ENCODE results near the gene SH3D19.

Gene SH3D19

GRCh38 chr4:151316645-151317044 lies 8.8 kb downstream of the SH3D19 start:
- H4K8ac ChIP-seq (ENCODE audit: low read depth, low read length): no peak overlapping the region
- no peaks in the 10 kb centered on the region for H3K36me3 ChIP-seq (ENCODE audit: control insufficient read depth in 1 of 2, insufficient read depth in 2 of 2, low read length in 2 of 2)
- H2BK12ac ChIP-seq (ENCODE audit: low read length): no peak overlapping the region
- H3K9me3 ChIP-seq (ENCODE audit: insufficient read depth, low read depth, low read length): no peaks in the 10 kb centered on the region
- H3K4me3 ChIP-seq (ENCODE audit: low read depth, low read length): no peak overlapping the region
- no peak overlapping the region for H2BK120ac ChIP-seq (ENCODE audit: insufficient read depth, low read length, poor library complexity)
- H3K4me2 ChIP-seq (ENCODE audit: low read length): no peak overlapping the region
- no peak overlapping the region for H3K9ac ChIP-seq (ENCODE audit: low read length)
- no peak overlapping the region for H3K23ac ChIP-seq (ENCODE audit: low read length)
- no peak overlapping the region for H3K14ac ChIP-seq (ENCODE audit: low read length)
- H3K79me2 ChIP-seq (ENCODE audit: control insufficient read depth, insufficient read depth, low read length, poor library complexity): no peaks in the 10 kb centered on the region
- DNase-seq: no peak
- WGBS (ENCODE audit: extremely low coverage, insufficient coverage, insufficient read length): no CpG with 5 or more reads among the region's 2 CpGs
- no peak overlapping the region for H3K18ac ChIP-seq (ENCODE audit: low read length)
- H3K27me3 ChIP-seq (ENCODE audit: insufficient read depth, low read length): no peaks in the 10 kb centered on the region
- H4K91ac ChIP-seq (ENCODE audit: low read depth, low read length): no peak overlapping the region
- no peak overlapping the region for H4K12ac ChIP-seq (ENCODE audit: low read depth, low read length)
- H2AFZ ChIP-seq (ENCODE audit: insufficient read depth, low read length, poor library complexity): no peak overlapping the region
- H3K4ac ChIP-seq (ENCODE audit: low read depth, low read length): peak overlapping the region; percentile 44
- H3K79me1 ChIP-seq (ENCODE audit: low read length): peaks cover 2% of the 10 kb centered on the region
- no peak overlapping the region for H3K27ac ChIP-seq (ENCODE audit: low read depth, low read length)
- H3K4me1 ChIP-seq (ENCODE audit: control insufficient read depth in 1 of 2, insufficient read depth in 2 of 2, low read length in 2 of 2): peaks cover 0 to 14% of the 10 kb centered on the region in 2 experiments
- no peak overlapping the region for H2AK5ac ChIP-seq (ENCODE audit: low read length)
- no peak overlapping the region for H2BK5ac ChIP-seq (ENCODE audit: low read depth, low read length, poor library complexity)

- no peak overlapping the region for H4K91ac ChIP-seq (ENCODE audit: low read depth, low read length)
Measured at GRCh38 chr4:151315212-151315886, 10.1 kb downstream of the SH3D19 start.

GRCh38 chr4:151314479-151314878 lies 10.9 kb downstream of the SH3D19 start:
- no peaks in the 10 kb centered on the region for H3K9me3 ChIP-seq (ENCODE audit: insufficient read depth, low read depth, low read length)
- no peak overlapping the region for H3K27ac ChIP-seq (ENCODE audit: low read depth, low read length)
- no peak overlapping the region for H2BK120ac ChIP-seq (ENCODE audit: insufficient read depth, low read length, poor library complexity)
- no peak overlapping the region for H3K9ac ChIP-seq (ENCODE audit: low read length)
- no peak overlapping the region for H2BK12ac ChIP-seq (ENCODE audit: low read length)
- H3K23ac ChIP-seq (ENCODE audit: low read length): no peak overlapping the region
- peaks cover 0 to 13% of the 10 kb centered on the region in 2 experiments for H3K4me1 ChIP-seq (ENCODE audit: control insufficient read depth in 1 of 2, insufficient read depth in 2 of 2, low read length in 2 of 2)
- no peak overlapping the region for H3K18ac ChIP-seq (ENCODE audit: low read length)
- H3K36me3 ChIP-seq (ENCODE audit: control insufficient read depth in 1 of 2, insufficient read depth in 2 of 2, low read length in 2 of 2): no peaks in the 10 kb centered on the region
- no peak overlapping the region for H4K91ac ChIP-seq (ENCODE audit: low read depth, low read length)
- H3K79me1 ChIP-seq (ENCODE audit: low read length): peaks cover 2% of the 10 kb centered on the region
- H4K12ac ChIP-seq (ENCODE audit: low read depth, low read length): no peak overlapping the region
- no peaks in the 10 kb centered on the region for H3K79me2 ChIP-seq (ENCODE audit: control insufficient read depth, insufficient read depth, low read length, poor library complexity)
- no peak overlapping the region for H2BK5ac ChIP-seq (ENCODE audit: low read depth, low read length, poor library complexity)
- peak overlapping the region; percentile 5 for H3K4ac ChIP-seq (ENCODE audit: low read depth, low read length)
- H2AK5ac ChIP-seq (ENCODE audit: low read length): no peak overlapping the region
- no peak overlapping the region for H3K14ac ChIP-seq (ENCODE audit: low read length)
- no peak overlapping the region for H3K4me3 ChIP-seq (ENCODE audit: low read depth, low read length)
- no peak overlapping the region for H3K4me2 ChIP-seq (ENCODE audit: low read length)
- DNase-seq: no peak
- no peak overlapping the region for H2AFZ ChIP-seq (ENCODE audit: insufficient read depth, low read length, poor library complexity)
- H4K8ac ChIP-seq (ENCODE audit: low read depth, low read length): no peak overlapping the region
- no CpG with 5 or more reads among the region's 1 CpG for WGBS (ENCODE audit: extremely low coverage, insufficient coverage, insufficient read length)
- no peaks in the 10 kb centered on the region for H3K27me3 ChIP-seq (ENCODE audit: insufficient read depth, low read length)

More at GRCh38 chr4:151315212-151315886, 10.1 kb downstream of the SH3D19 start:
- H4K8ac ChIP-seq (ENCODE audit: low read depth, low read length): no peak overlapping the region
- H2BK12ac ChIP-seq (ENCODE audit: low read length): no peak overlapping the region
- H3K4me2 ChIP-seq (ENCODE audit: low read length): no peak overlapping the region
- H4K12ac ChIP-seq (ENCODE audit: low read depth, low read length): no peak overlapping the region
- H3K14ac ChIP-seq (ENCODE audit: low read length): no peak overlapping the region
- peak overlapping the region; percentile 10 for H3K27ac ChIP-seq (ENCODE audit: low read depth, low read length)
- WGBS (ENCODE audit: extremely low coverage, insufficient coverage, insufficient read length): no CpG with 5 or more reads among the region's 2 CpGs
- peaks cover 2% of the 10 kb centered on the region for H3K79me1 ChIP-seq (ENCODE audit: low read length)
- no peak overlapping the region for H3K23ac ChIP-seq (ENCODE audit: low read length)
- H3K4me3 ChIP-seq (ENCODE audit: low read depth, low read length): no peak overlapping the region
- H3K27me3 ChIP-seq (ENCODE audit: insufficient read depth, low read length): no peaks in the 10 kb centered on the region
- H3K9me3 ChIP-seq (ENCODE audit: insufficient read depth, low read depth, low read length): no peaks in the 10 kb centered on the region
- no peak overlapping the region for H2AFZ ChIP-seq (ENCODE audit: insufficient read depth, low read length, poor library complexity)
- no peak overlapping the region for H2BK5ac ChIP-seq (ENCODE audit: low read depth, low read length, poor library complexity)
- peak in 1 of 2 donors; percentile 47 for DNase-seq
- H3K4ac ChIP-seq (ENCODE audit: low read depth, low read length): no peak overlapping the region
- no peak overlapping the region for H2BK120ac ChIP-seq (ENCODE audit: insufficient read depth, low read length, poor library complexity)
- peaks cover 0 to 13% of the 10 kb centered on the region in 2 experiments for H3K4me1 ChIP-seq (ENCODE audit: control insufficient read depth in 1 of 2, insufficient read depth in 2 of 2, low read length in 2 of 2)
- no peak overlapping the region for H2AK5ac ChIP-seq (ENCODE audit: low read length)
- H3K9ac ChIP-seq (ENCODE audit: low read length): no peak overlapping the region
- no peaks in the 10 kb centered on the region for H3K36me3 ChIP-seq (ENCODE audit: control insufficient read depth in 1 of 2, insufficient read depth in 2 of 2, low read length in 2 of 2)
- H3K79me2 ChIP-seq (ENCODE audit: control insufficient read depth, insufficient read depth, low read length, poor library complexity): no peaks in the 10 kb centered on the region
- no peak overlapping the region for H3K18ac ChIP-seq (ENCODE audit: low read length)

- H3K4me2 ChIP-seq (ENCODE audit: low read length): no peak overlapping the region
- H2BK5ac ChIP-seq (ENCODE audit: low read depth, low read length, poor library complexity): no peak overlapping the region
- no peaks in the 10 kb centered on the region for H3K27me3 ChIP-seq (ENCODE audit: insufficient read depth, low read length)
- no peak overlapping the region for H3K18ac ChIP-seq (ENCODE audit: low read length)
- no peaks in the 10 kb centered on the region for H3K79me2 ChIP-seq (ENCODE audit: control insufficient read depth, insufficient read depth, low read length, poor library complexity)
- no CpG with 5 or more reads among the region's 1 CpG for WGBS (ENCODE audit: extremely low coverage, insufficient coverage, insufficient read length)
- H2BK120ac ChIP-seq (ENCODE audit: insufficient read depth, low read length, poor library complexity): no peak overlapping the region
- no peak overlapping the region for H3K23ac ChIP-seq (ENCODE audit: low read length)
- no peak overlapping the region for H4K8ac ChIP-seq (ENCODE audit: low read depth, low read length)
- no peak overlapping the region for H3K14ac ChIP-seq (ENCODE audit: low read length)
- DNase-seq: no peak
- no peak overlapping the region for H4K12ac ChIP-seq (ENCODE audit: low read depth, low read length)
- H3K9me3 ChIP-seq (ENCODE audit: insufficient read depth, low read depth, low read length): no peaks in the 10 kb centered on the region
- H4K91ac ChIP-seq (ENCODE audit: low read depth, low read length): no peak overlapping the region
- H2AFZ ChIP-seq (ENCODE audit: insufficient read depth, low read length, poor library complexity): no peak overlapping the region
- peaks cover 2% of the 10 kb centered on the region for H3K79me1 ChIP-seq (ENCODE audit: low read length)
- H3K4me3 ChIP-seq (ENCODE audit: low read depth, low read length): no peak overlapping the region
- H3K27ac ChIP-seq (ENCODE audit: low read depth, low read length): no peak overlapping the region
- no peaks in the 10 kb centered on the region for H3K36me3 ChIP-seq (ENCODE audit: control insufficient read depth in 1 of 2, insufficient read depth in 2 of 2, low read length in 2 of 2)
- H3K9ac ChIP-seq (ENCODE audit: low read length): no peak overlapping the region
- peak overlapping the region; percentile 64 for H3K4ac ChIP-seq (ENCODE audit: low read depth, low read length)
- peaks cover 0 to 13% of the 10 kb centered on the region in 2 experiments for H3K4me1 ChIP-seq (ENCODE audit: control insufficient read depth in 1 of 2, insufficient read depth in 2 of 2, low read length in 2 of 2)
- no peak overlapping the region for H2AK5ac ChIP-seq (ENCODE audit: low read length)
- H2BK12ac ChIP-seq (ENCODE audit: low read length): no peak overlapping the region
Measured at GRCh38 chr4:151314010-151314355, 11.4 kb downstream of the SH3D19 start.

Measured in trophoblast cell (in vitro differentiated cells and primary cell).